GM18520 (cell line): ENCODE results near the gene MAN2A1.
"Not testable (repeated sequence)": the region's sequence is repeated elsewhere in the genome, so short reads cannot be mapped to it uniquely, and the experiment has no call there.

Source experiments
- ATAC-seq: cut with Tn5 transposase; IDR thresholded peaks from one replicate; pipeline ENCODE4 v1.9.1; 2021; ENCODE audit not compliant: unreplicated experiment

The MAN2A1 gene

DNA sequence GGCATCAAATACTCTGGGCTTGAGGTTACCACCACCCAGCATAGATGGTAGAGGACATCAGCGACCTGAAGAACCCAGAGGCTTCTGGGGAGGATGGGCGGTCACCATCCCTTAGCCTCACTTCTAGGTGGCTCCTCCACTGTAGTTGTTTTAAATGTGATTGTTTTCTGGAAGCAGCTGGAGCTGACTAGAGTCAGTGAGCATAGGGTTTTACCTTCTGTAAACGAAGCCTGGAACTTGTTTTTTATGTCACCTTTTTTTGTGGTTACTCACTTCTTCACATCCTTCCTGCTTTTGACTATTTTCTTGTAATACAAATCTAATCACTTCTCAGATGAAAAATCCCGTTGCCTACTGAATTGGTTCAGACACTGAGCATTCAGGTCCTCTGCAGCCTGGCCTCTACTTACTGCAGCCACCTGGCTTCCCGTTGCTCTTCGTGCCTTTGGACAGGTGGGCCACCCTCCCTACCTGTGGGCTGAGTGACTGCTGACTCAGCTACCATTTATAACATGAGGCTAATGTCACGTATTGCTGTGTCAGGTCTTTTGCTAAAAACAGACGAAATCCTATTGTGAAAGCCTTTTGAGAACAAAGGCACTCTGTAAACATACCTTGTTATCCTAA lies 167.8 kb downstream of the MAN2A1 start:
- no peak for ATAC-seq

DNA sequence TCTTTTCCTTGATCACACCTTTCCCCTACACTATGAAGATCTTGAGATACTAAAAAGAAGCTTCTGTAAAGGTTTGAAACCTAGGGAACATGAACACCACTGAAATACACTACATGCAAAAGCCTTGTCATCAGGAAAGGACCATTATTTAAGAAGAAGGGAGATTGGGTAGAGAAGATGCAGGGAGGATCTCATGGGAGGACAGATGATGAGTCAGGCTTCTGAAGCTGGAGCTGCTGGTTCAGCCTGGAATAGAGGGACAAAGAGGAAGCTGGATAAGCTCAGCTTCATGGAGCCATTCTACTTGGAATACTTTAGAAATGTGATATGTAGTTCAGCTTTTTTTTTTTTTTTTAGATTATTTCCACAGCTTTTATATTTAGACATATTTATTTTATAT lies 169.8 kb downstream of the MAN2A1 start:
- no peak for ATAC-seq

DNA sequence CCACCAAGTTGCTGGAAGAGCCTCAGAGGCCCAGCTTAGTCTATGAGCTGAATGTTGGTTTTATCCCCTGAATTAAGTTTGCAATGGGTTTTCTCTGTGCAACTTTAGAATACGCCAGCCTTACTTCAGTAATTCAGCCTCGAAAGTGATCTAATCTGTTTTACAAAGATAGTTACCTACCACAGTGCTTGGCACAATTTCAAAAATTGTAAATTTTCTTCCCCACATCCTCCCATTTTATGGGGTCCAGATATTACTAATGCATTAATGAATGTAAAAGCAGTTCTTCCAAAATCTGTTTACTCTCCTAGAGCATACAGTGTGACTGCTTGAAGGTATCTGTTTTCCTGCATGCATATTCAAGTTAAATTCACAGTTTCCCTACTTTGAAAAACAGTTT lies 172.6 kb downstream of the MAN2A1 start:
- no peak for ATAC-seq

DNA sequence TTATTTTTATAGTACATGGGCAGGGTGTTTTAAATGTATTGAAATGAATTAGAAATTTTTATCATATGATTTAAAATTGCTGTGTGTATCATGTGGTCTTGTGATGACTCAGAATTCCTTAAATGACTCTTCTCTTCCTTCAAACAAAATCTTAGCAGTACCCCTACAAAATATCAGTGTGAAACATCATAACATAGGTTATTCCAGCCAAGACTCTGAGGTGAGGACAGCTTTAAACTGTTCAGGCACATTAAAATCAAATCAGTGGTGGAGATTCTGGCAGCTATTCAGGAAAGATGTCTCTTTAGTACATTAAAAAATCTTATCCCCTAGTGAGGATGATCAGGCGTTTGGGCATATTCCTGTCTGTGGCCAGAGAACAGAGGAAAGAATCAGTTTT lies 174.0 kb downstream of the MAN2A1 start:
- no peak for ATAC-seq

DNA sequence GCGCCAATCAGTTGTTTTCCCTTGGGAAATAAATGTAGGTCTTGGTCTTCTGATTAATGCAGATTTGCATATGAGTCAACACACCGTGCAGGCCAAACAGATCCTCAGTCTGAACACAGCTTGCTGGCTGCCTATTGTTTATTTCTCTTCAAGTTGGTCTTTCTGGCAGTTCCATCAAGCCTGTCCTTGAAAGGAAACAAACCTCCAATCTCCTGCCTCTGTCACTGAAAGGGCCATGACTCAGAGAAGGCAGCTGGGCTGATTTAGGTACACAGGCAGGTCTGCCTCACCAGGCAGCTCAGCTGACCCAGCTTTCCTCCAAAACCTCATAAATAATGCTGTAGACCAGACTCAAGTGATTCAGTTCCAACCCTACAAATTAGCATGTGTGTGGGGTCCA lies 175.9 kb downstream of the MAN2A1 start:
- ATAC-seq = no peak

DNA sequence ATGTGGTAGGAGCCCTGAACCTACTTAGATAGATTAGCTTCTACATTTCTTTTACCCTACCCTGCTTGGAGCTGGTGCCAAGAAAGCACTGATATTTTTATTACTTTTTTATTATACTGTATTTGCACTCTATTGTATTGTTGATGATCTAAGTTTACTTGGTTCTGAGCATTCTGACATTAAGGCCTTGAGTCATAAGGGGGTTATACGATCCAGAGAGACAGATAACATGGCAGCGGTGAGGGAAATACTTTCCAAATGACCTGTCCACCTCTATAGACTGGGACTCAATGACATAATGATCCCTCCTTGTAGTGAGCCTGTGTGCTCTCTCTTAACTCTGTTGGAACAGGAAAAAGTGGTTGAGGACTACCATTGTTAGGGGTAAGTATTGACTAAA lies 176.3 kb downstream of the MAN2A1 start:
- ATAC-seq = no peak

DNA sequence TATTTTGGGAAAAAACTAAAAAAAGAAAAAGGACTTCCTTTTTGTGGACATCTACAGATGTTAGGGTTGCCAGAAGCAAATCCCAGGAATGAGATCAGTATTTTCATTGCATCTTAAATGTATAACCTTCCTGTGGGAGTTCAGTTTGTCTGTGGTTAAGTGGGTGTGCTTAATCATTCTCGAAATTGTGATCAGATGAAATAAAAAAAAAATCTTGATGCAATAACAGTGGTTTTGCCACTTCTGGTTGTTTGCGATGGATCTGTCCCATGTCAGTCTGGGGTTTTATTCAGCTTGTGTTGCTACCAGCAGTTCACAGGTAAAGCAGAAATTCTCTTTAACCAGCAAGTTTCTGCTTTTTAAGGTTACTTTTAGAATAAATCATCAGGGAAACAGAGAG lies 179.0 kb downstream of the MAN2A1 start:
- no peak for ATAC-seq

DNA sequence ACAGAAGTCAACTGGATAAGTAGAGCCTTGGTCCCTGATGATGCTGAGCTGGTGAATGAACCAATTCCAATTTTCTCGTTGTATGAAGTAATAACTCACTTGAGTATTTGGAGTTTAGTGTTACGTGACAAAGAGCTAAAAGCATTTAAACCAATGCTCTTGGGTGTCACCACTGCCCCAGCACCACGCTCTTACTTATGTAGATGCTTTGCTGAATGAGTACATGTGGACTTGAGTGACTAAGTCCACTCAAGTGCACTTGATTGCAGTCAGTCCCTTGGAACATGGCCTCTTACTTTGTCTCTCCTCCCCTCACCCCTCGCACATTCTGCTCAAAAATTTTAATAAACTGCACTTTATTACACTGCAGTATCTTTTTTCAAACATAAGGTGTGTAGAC lies 184.0 kb downstream of the MAN2A1 start:
- no peak for ATAC-seq

DNA sequence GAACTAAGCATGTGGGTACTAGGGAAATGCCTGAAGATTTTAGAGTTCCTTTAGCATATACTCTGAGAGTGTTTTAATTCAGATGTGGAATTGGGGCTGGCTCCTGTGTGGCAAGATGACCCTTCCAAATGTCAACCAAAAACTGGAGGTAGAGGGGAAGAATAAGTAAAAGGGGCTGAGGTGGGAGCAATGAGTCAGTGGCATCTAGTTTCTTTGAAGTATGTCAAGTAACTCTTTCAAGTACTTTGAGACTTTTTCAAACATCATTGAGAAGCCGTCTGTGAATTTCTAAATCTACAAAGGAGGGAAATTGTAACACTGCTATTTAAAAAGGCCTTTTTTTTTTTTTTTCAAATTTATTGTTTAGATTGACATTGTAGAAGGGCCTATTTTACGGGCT lies 184.4 kb downstream of the MAN2A1 start:
- ATAC-seq = no peak

DNA sequence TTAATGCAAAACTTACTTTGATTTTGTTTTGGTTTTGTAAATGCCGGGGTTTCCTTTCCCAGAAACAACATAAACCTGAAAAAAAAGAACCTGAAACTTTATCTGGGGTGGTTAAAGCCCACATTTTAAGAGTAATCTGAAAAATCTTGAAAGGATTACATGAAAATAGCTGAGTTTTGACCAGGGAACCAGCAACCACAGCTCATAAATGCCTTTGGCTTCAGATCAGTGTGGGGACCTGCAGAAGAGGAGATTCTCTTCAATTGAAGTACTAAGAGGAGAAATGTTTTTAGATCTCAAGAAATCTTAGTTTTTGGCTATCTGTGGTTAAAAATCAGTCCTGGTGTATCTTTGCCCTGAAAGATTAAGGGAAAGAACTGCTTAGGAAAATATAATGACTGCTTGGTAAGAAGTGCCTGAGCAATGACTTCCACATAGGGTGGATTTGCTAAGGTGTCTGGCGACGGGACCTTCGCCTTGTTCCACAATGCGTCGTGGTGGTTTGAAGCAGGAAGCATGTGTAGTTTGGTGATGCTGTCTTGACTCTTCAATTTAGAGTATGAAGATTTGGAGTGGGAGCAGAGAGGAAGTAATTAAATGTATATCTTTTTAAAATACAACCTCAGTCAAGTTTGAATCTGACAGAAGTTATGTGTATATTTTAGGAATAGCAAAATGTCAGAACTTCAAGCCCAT lies 186.5 kb downstream of the MAN2A1 start:
- ATAC-seq = no peak

DNA sequence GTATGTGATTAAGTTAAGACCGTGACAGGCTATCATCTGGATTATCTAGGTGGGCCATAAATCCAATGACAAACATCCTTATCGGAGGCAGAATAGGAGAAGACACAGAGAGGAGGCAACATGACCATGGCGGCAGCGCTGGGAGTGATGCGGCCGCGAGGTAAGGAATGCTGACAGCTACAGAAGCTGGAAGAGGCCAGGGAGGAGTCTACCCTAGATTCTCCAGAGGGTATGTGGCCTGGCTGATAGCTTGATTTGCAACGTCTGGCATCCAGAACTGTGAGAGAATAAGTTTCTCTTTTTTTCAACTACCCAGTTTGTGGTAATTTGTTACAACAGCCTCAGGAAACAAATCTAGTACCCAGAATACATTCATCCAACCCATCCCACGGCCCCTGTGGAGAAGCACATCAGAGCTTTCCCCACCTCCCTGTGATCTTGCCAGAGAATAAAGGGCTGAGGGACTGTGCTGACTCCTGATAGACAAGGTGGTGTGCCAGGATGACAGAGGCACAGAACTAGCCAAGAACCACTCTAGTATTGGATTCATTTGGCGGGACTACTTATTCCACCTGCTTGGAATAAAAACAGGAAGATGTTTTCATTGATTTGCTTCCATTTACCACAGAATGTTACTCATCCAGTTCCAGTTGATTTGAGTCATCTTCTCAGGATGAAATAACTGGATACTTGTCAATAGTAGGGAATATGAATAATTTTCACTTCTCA lies 187.4 kb downstream of the MAN2A1 start:
- no peak for ATAC-seq

DNA sequence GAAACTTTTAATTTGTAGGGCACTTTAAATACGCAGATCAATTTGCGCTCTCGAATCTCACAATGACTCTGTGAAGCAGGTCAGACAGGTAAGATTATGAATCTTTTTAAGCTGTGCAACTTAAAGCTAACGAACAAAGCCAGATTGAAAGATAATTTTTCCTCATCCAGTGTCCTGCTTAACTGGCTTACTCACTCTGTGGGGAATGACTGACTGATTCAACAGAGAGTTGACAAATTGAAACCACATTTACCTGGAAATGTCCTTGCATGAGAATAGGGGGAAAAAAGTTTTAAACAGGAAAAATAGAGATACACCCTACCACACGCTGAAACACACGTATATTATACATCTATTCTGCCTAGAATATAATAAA lies 187.9 kb downstream of the MAN2A1 start:
- ATAC-seq = no peak

DNA sequence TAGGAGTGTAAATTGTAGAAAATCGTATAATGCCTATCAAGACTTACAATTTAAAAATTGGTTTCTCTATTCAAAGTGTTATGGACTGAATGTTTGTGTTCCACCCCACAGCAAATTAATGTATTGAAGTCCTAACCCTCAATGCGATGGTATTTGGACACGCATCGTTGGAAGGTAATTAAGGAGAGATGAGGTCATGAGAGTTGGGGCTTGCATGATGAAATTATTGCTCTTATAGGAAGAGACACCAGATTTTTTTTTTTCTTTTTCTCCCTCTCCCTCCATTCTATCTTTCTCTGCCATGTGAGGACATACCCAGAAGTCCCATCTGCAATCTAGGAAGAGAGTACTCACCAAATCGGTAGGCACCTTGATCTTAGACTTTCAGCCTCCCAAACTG lies 189.2 kb downstream of the MAN2A1 start:
- ATAC-seq = no peak

DNA sequence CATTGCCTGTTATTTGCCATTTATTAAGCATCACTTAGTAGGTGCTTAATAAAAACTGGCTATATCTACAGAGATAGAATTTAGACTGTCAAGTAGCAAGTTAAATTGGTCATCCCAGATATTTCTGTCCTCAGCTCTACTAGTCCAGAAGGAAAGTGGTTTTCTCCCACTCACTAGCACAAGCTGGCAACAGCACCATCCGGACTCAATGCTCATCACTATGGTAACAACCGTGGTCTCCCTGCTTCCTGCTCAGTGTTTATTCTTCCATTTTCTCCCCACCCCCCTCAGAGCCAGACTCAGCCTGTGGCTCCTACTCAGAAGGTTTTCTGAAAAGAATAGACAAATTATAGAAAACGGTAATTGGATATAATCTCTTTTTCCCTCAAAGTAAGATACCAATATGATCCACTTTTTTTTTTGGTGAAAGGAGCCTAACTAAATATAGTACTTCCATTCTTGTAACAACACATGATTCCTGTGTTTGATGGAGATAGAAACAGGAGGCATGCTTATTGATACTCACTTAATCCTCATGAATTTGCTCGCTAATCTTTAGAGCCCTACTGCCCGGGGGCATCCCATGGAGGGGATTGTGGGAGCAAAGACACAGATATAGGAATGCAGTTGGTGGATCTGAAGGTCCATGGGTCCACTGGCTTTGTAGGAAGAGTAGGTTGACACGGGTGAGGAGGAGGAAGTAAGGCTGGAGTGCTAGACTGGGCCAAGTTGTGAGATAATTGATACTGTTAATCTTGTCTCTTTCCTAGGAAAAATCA lies 191.4 kb downstream of the MAN2A1 start:
- ATAC-seq = no peak

DNA sequence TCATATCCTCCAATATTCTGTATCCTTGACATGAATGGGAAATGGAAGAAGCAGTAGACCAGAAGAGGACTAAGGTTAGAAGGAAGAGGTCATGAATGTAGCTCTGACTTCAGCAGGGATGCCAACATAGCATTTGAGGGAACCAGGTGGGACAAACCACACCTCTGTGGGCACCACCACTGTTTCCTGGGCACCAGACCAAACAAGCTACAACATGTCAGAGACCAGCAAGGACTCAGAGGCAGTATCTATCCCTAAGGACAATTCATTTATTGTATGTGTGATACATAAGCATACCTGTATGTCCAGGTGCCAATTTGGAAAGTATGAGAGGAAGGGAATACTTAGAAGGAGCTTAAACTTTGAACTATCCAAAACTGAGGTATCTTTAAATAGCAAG lies 192.8 kb downstream of the MAN2A1 start:
- ATAC-seq = no peak

DNA sequence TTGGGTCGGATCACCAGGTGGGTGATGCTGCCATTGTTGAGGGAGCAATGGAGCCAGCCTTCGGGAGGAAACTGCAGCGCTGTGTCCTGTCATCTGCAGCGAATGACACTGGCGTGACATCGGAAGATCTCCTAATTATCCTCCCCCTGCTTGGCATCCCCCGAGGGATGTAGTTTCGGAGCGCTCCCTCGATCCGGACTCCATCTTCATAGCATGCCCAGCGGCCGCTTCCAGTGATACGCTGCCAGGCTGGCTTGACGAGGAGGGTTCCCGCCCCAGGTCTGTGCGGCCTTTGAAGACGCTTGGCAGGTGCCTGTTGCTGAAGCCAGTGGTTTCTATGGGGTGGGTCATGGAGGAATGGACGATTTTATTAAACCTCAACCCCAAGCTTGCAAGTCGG lies 194.9 kb downstream of the MAN2A1 start:
- ATAC-seq = no peak

DNA sequence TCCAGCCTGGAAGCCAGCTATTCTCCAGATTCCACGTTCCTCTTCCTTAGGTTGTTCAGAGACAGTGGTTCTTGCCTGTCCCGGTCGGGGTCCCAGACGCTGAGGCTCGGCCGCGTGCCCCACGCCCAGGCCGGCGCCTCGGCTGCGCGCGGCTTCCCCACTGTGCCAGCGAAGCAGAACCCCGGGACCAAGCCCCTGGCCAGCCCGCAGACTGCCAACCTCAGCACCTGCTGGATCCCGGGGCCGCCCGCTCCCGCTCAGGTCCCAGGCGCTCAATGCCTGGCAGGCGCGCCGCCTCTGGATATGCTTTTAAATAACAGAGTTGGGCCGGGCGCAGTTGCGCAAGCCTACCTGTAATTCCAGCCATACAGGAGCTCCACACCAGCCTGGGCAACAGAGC lies 195.5 kb downstream of the MAN2A1 start:
- ATAC-seq = no peak

DNA sequence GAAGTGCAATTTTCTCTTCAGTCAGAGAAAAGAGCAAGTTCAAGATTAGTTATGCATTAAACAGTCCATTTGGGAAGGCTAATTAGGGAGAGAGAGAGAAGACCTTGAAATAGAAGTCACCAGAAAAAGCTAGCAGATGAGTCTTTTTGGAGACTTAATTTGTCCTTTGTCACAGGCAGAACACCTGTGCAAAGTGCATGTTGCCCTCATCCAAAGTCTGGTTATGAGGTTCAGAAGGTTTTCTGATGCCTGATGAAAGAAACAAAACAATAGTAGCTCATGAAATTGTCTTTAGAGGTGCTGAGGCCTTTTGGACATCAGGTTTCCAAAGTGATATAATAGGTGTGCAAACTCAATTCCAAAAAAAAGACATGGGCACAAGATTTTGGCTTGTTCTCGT lies 199.3 kb downstream of the MAN2A1 start:
- no peak for ATAC-seq

DNA sequence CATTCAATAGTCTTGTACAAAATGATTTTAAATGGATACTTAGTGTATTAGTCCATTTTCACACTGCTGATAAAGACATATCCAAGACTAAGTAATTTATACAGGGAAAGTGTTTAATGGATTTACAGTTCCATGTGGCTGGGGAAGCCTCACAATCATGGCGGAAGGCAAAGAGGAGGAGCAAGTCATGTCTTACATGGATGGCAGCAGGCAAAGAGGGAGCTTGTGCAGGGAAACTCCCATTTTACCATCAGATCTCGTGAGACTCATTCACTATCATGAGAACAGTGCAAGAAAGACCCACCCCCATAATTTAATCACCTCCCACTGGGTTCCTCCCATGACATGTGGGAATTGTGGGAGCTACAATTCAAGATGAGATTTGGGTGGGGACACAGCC lies 203.5 kb downstream of the MAN2A1 start:
- ATAC-seq = not testable (repeated sequence)

DNA sequence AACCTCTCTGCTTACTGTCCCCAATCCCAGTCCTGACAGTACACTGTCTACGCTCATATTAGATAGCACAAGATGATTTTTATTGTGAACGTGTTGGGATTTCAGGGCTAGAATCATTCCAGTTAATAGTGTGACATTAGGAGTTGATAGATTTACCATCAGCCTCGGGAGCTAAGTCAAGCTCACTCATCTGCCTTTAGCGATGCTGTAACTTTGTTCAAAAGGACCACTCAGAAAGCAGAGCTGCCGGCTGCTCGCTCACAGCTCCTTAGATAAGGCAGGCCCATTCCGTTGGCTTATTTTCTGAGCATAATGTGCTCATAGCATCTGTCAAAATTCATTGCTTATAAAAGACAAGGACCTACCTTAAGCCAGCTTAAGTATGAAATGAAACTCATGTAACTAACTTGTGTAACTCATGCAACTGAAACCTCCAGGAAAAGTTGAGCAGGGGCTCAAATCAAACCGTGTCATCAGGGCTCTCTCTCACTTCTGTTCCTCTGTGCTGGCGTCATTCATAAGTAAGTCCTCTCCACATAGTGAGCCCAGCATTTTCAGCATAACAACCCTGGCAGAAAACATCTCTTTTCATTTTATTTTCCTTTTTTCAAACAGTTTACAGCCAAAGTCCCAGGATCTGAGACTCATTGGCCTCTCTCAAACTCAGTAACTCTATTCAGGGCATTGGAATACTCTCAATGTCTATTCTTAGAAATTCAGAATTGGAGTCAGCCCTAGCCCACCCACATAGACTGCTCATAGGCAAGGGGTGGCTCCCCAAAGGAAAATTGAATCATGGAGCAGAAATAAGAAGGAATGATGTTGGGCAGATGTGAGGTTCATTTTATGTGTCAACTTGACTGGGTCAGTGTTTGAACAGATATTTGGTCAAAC lies 208.8 kb downstream of the MAN2A1 start:
- ATAC-seq = no peak

DNA sequence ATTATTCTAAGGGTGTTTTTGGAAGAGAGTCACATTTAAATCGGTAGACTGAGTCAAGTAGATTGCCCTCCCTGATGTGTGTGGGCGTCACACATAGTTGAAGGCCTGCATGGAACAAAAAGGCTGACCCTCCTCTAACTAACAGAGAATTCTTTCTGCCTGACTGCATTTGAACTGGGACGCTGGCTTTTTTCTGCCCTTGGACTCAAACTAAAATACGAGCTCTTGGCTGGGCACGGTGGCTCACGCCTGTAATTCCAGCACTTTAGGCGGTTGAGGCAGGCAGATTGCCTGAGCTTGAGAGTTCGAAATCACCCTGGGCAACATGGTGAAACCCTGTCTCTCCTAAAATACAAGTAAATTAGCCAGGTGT lies 209.4 kb downstream of the MAN2A1 start:
- no peak for ATAC-seq
